ENCODE data around the gene IL16.

DNA sequence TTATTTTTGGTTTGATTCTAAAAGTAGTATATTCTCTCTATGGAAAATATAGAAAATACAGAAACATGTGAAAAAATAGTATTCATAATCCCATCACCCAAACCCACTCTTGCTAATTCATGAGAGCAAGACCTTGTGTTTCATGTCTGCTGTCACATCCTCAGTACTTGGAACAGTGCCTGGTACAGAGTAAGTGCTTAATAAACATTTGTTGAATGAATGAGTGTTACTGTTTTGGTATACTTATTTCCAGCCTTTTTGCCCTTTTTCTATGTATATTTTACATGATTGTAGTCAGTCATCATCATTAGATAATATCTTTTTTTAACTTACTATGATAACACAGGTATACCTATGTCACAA, 59.3 kb downstream of the IL16 start:
- TF ChIP-seq, protein P1, sequence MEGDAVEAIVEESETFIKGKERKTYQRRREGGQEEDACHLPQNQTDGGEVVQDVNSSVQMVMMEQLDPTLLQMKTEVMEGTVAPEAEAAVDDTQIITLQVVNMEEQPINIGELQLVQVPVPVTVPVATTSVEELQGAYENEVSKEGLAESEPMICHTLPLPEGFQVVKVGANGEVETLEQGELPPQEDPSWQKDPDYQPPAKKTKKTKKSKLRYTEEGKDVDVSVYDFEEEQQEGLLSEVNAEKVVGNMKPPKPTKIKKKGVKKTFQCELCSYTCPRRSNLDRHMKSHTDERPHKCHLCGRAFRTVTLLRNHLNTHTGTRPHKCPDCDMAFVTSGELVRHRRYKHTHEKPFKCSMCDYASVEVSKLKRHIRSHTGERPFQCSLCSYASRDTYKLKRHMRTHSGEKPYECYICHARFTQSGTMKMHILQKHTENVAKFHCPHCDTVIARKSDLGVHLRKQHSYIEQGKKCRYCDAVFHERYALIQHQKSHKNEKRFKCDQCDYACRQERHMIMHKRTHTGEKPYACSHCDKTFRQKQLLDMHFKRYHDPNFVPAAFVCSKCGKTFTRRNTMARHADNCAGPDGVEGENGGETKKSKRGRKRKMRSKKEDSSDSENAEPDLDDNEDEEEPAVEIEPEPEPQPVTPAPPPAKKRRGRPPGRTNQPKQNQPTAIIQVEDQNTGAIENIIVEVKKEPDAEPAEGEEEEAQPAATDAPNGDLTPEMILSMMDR (IDR thresholded peaks at IDR 0.05 in 8 of 11, conservative IDR thresholded peaks at IDR 0.05 in 3 of 11) = no peak
- no peak for TF ChIP-seq POLR2AphosphoS5 (IDR thresholded peaks at IDR 0.05)
- no peak for TF ChIP-seq POLR2A (IDR thresholded peaks at IDR 0.05)
